NK-92 (cell line): ENCODE results near the gene TLCD3A.
"Not testable (repeated sequence)": the region's sequence is repeated elsewhere in the genome, so short reads cannot be mapped to it uniquely, and the experiment has no call there.

Experiments
- DNase-seq: peaks from one replicate; lab custom pipeline; 2025; ENCODE audit not compliant: unreplicated experiment; lab: John Stamatoyannopoulos, UW

Gene TLCD3A

GRCh38 chr17:732067-732901, at the start of gene TLCD3A:
Gene TLCD3A, plus strand, starts transcription at chr17:732596. Its CDS starts 52 bp downstream, at chr17:732648.
- no peak for DNase-seq

GRCh38 chr17:683040-683439, 49.4 kb upstream of the TLCD3A start:
- DNase-seq = no peak

GRCh38 chr17:683499-684254, 48.7 kb upstream of the TLCD3A start:
- no peak for DNase-seq

GRCh38 chr17:685006-685405, 47.4 kb upstream of the TLCD3A start:
- DNase-seq = no peak

DNA sequence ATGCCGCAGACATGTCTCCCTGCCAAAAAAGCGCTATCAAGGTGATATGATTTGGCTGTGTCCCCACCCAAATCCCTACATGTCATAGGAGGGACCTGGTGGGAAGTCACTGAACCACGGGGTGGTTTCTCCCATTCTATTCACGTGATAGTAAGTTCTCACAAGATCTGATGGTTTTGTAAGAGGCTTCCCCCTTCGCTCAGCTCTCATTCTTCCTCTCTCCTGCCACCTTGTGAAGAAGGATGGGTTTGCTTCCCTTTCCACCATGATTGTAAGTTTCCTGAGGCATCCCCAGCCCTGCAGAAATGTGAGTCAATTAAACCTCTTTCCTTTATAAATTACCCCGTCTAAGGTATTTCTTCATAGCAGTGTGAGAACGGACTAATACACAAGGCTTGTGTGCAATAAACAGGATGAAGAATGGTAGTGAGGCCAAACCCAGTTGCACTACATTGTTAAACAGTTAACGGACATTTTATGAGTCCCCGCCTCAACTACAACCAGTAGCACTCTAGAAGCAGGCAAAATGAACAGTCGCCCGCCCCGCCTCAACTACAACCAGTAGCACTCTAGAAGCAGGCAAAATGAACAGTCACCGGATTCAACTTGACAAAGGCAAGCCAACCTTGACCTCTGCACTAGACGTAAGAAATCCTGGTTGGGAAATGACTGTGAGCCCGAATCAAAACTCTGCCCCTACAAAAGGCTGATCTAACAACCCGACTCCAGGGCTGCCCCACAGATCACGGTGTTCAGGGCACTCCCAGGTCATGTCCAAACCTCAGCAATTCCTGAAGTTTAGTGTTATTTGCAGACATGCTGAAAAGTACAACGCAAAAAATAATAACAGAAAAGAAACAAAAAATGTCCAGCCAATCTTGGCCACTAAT, 44.1 kb upstream of the TLCD3A start:
- DNase-seq = no peak

- DNase-seq = no peak
These were observed 42.7 kb upstream of the TLCD3A start for GRCh38 chr17:689556-690275.

- DNase-seq = no peak
These were observed 42.0 kb upstream of the TLCD3A start for GRCh38 chr17:690361-690760.

DNA sequence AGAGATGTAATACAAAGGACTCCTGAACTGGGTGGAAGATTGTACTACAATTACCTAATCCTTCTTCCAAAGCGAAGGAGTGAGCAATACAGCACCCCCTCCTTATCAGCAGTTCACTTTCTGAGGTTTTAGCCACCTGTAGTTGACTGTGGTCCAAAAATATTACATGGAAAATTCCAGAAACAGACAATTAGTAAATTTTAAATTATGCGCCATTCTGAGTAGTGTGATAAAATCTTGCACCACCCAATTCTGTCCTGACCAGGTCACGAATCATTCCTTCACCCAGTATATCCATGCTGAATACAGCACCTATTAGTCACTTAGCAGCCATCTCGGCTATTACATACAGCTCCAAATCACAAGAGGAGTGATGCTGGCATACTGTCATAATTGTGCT, 41.0 kb upstream of the TLCD3A start:
- DNase-seq = no peak

GRCh38 chr17:692116-692515, 40.3 kb upstream of the TLCD3A start:
- no peak for DNase-seq

DNA sequence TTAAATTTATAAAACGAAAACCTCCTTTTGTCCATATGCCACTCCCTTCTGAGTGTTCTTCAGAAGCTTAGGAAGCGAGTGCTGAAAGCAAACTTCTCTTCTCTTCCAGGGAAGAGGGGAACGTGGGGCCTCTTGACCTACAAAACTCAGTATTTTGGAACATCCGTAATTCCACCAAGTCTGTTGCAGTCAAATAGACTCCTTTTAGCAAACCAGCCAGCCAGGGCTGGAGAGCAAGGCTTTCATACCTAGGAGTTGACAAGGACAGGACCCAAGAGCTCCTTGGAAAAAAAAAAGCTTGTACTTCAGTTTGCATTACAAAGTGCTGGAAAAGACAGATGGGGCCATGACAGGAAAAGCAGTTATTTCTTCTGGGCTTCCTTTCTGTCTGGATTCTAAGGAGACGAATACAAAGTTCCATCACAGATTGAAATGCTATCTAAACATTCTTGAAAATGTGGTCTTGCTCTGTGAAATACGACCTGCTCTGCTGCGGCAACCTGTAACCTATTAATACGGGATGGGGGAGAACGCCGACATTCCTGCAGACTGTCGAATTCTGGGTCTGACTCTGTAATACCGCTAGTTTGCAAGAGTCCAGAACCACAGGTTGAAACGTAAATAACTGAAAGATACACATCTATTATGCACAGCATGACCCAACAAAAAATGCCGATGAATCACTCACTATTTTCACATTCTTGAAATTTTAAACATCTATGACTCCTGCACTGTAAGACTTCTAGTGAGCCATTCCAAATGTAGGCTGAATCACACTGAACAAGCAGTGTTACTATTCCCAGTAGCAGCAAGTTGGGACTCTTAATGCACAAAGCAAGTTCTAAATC, 38.4 kb upstream of the TLCD3A start:
- no peak for DNase-seq

- no peak for DNase-seq
These were observed 36.0 kb upstream of the TLCD3A start for GRCh38 chr17:696369-696768.

DNA sequence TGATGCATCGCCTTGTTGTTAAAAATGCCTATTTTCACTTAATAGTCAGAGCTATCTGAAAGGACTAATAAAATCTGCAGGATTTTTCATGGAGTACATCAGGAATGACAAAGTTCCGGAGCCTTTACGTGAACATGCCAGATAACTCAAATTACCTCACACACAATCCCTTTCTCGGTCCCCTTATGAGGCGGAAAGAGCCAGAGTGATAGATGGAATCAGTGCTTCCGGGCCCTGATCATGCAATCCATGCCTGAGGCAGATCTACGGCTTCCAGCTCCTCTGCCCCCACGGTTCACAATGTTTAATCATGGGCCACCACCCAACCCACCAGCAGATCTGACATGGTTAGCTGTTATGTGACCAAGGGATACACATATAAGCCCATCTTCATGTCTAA, 34.7 kb upstream of the TLCD3A start:
- DNase-seq = no peak

GRCh38 chr17:698096-698495, 34.3 kb upstream of the TLCD3A start:
- DNase-seq = not testable (repeated sequence)

DNA sequence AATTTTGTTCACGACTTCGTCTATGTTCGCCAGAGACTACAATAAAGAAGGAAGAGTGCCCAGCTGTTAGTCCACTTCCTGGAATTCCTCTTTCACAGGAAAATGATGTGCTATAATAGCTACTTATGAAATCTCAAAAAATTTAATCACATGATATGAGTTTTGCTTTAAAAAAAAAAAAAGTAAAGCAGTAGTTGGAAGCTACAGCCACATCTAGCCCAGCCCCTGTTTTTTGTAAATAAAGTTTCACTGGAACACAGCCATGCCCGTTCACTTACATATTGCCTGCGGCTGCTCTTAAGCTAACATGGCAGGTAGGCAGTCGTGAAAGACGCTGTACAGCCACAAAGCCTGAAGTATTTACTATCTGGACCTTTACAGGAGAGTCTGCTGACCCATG, 33.1 kb upstream of the TLCD3A start:
- DNase-seq = no peak

DNA sequence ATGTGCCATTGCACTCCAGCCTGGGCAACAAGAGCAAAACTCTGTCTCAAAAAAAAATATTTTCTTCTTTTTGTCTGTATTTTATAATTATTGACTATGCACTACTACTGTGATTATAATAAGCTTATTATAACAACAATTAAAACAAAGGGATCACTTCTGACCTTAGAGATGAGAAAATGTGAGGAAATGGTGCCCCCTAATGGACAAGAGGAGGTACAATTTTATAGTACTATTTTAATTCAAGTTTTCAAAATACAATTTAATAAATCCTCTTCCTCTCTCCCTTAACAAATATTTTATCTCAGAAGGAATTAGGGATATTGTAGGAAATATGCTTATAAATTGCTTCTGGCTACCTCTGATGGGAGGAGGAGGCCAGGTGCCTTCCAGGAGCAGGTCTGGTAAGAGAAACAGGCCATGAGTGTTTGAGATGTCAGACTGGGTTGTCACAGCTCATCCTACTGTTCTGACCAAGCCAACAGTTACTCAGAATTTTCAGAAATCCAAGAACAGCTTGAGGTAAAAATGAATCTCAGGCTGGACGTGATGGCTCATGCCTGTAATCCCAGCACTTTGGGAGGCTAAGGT, 31.8 kb upstream of the TLCD3A start:
- no peak for DNase-seq

DNA sequence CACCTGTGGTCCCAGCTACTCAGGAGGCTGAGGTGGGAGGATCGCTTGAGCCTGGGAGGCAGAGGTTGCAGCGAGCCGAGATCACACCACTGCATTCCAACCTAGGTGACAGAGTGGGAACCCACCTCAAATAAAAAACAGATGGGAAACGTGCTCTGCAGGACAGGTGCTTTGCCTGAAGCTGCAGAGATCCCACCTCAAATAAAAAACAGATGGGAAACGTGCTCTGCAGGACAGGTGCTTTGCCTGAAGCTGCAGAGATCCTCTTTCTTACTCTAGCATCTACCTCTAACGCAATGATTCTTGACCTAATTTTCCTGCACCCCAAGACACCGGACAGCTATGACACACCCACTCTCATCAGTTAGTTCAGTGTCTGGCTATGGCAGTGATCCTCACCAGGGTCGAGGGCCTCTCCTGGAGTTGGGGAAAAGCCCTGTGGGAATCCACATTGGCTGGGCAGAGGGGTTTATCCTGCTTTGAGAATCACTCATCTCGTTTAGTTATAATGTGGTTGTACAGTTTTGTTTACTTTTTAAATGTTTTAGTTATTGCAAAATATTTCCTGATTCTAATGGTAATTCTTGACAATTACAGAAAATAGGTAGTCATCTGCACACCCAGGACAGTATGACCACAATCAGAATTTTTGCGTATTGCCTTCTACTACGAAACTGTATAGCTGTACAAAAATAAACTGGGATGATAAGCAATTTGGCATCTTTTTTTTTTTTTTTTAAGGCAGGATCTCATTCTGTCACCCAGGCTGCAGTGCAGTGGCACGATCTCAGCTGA, 29.1 kb upstream of the TLCD3A start:
- no peak for DNase-seq

- DNase-seq = no peak
These were observed 28.1 kb upstream of the TLCD3A start for GRCh38 chr17:704111-704864.

DNA sequence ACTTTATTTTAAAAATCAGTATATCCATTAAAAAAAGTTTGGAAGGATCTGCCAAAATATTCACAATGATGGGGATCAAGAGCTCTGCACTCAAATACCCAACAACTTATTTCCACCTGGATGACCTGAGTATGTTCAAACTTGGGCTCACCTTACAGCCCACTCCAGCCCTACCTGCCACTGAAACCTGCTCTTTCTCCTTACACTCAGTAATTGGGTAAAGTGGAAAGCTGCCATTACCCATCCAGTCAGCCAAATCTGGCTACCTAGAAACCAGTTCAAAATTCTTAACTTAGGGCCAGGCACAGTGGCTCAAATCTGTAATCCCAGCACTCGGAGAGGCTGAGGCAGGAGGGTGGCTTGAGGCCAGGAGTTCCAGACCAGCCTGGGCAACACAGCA, 27.4 kb upstream of the TLCD3A start:
- DNase-seq = no peak
